Neural progenitor cell (in vitro differentiated cells): ENCODE data around the gene PEX7.

Experiments used
- EZH2 ChIP-seq: fragments of 200-600 bp; sonication (generic); IDR thresholded peaks from 2 replicates; pipeline ENCODE4 v1.6.1; 2017; ENCODE audit warnings: antibody characterized with exemption, mild to moderate bottlenecking, moderate library complexity
- EZH2phosphoT487 ChIP-seq: fragments of 200-600 bp; sonication (generic); IDR thresholded peaks from 2 replicates; pipeline ENCODE4 v1.6.1; 2017; ENCODE audit warnings: antibody characterized with exemption
- TF ChIP-seq, protein P1 (sequence below): fragments of 200-600 bp; sonication (generic); IDR thresholded peaks from 2 replicates; pipeline ENCODE4 v1.5.1; 2017; ENCODE audit warnings: antibody characterized with exemption, mild to moderate bottlenecking

DNA sequence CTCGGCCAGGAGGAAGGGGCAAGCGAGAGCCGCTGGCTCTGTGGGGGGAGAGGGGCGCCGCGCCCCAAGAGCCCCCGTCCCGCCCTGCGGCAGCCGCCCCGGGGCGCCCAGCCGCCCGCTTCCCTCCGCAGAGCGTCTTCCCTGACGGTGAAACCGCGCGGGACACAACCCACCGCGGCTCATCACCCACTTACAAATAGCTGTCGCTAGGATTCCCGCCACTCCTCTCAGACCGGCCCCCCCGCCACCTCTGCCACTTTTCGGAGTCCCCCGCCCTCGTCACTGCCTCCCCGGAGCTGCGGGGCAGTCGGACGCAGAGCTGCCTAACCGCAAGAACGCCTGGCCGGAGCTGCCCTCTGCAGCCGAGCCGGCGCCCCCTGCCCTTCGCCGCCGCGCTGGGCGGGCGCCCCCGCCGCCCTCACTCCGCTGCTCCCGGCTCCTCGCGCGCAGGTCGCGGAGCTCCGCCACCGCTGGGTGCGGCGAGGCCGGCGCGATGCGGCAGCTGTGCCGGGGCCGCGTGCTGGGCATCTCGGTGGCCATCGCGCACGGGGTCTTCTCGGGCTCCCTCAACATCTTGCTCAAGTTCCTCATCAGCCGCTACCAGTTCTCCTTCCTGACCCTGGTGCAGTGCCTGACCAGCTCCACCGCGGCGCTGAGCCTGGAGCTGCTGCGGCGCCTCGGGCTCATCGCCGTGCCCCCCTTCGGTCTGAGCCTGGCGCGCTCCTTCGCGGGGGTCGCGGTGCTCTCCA is 99.7 kb downstream of the PEX7 start, which contains the start of gene SLC35D3:
- TF ChIP-seq, protein P1, sequence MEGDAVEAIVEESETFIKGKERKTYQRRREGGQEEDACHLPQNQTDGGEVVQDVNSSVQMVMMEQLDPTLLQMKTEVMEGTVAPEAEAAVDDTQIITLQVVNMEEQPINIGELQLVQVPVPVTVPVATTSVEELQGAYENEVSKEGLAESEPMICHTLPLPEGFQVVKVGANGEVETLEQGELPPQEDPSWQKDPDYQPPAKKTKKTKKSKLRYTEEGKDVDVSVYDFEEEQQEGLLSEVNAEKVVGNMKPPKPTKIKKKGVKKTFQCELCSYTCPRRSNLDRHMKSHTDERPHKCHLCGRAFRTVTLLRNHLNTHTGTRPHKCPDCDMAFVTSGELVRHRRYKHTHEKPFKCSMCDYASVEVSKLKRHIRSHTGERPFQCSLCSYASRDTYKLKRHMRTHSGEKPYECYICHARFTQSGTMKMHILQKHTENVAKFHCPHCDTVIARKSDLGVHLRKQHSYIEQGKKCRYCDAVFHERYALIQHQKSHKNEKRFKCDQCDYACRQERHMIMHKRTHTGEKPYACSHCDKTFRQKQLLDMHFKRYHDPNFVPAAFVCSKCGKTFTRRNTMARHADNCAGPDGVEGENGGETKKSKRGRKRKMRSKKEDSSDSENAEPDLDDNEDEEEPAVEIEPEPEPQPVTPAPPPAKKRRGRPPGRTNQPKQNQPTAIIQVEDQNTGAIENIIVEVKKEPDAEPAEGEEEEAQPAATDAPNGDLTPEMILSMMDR: no peak
- peak; percentile 71 for TF ChIP-seq EZH2
- TF ChIP-seq EZH2phosphoT487: peak; percentile 38
